Adipocyte (in vitro differentiated cells): ENCODE results near the gene HPX.

Source experiments
- DNase-seq: peaks from one replicate; pipeline ENCODE4 v3.0.0-alpha.2; 2015; ENCODE audit warnings: low read depth
- H3K27me3 ChIP-seq: replicated peaks from 2 replicates; pipeline ENCODE4 v1.7.0; 2013; ENCODE audit warnings: mild to moderate bottlenecking, low read length, moderate library complexity; ENCODE audit not compliant: control insufficient read depth, insufficient read depth
- H3K36me3 ChIP-seq: 2 replicates; pipeline ENCODE4 v1.7.0; 2013; ENCODE audit warnings: low read length, mild to moderate bottlenecking, moderate library complexity; ENCODE audit not compliant: control insufficient read depth, insufficient read depth, severe bottlenecking
- H3K4me1 ChIP-seq: 2 replicates; pipeline ENCODE4 v1.7.0; 2013; ENCODE audit warnings: mild to moderate bottlenecking, low read length, moderate library complexity; ENCODE audit not compliant: control insufficient read depth, insufficient read depth
- H3K4me3 ChIP-seq: 2 replicates; pipeline ENCODE4 v1.7.0; 2013; ENCODE audit warnings: mild to moderate bottlenecking, low read length, moderate library complexity
- H3K9ac ChIP-seq: 2 replicates; pipeline ENCODE4 v1.7.0; 2013; ENCODE audit warnings: mild to moderate bottlenecking, low read length, moderate library complexity
- H3K9me3 ChIP-seq: 2 replicates; pipeline ENCODE4 v1.7.0; 2013; ENCODE audit warnings: mild to moderate bottlenecking, low read length, moderate library complexity; ENCODE audit not compliant: control insufficient read depth

Gene HPX

DNA sequence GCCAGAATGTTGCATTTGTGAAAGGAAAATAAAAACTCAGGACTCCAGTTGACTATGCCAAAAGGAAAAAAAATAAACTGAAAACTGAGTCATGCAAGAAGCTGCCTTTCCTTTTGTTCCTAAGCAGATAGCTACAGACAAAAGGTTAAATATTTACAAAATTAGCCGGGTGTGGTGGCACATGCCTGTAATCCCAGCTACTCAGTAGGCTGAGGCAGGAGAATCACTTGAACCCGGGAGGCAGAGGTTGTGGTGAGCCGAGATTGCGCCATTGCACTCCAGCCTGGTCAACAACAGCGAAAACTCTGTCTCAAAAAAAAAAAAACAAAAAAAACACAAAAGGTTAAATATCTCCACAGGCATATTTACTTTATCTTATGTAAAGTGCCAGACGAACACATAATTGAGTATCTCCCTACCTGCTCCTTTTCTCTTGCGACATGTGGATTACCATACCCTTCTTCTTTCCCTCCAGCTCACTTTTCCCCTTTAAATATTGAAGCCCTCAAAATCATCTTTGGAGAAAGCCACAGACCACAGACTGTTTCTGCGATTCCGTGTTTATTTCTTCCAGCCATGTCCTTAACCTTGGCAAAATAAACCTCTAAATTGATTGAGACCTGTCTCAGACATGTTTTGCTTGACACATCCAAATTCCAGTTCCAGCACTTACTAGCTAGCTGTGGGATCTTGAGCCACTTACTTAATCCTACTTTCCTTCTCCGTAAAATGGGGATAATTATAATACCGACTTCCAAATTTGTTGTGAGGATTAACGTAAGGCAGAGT is 52.8 kb downstream of the HPX start:
- Histone ChIP-seq H3K4me1 (peaks cover 29% of the 10 kb centered on the region), H3K9me3 (no peaks in the 10 kb centered on the region), H3K4me3 (no peak overlapping the region), H3K9ac (no peak overlapping the region), H3K27me3 (no peaks in the 10 kb centered on the region), H3K36me3 (no peaks in the 10 kb centered on the region)
- DNase-seq, result peak; percentile 45

DNA sequence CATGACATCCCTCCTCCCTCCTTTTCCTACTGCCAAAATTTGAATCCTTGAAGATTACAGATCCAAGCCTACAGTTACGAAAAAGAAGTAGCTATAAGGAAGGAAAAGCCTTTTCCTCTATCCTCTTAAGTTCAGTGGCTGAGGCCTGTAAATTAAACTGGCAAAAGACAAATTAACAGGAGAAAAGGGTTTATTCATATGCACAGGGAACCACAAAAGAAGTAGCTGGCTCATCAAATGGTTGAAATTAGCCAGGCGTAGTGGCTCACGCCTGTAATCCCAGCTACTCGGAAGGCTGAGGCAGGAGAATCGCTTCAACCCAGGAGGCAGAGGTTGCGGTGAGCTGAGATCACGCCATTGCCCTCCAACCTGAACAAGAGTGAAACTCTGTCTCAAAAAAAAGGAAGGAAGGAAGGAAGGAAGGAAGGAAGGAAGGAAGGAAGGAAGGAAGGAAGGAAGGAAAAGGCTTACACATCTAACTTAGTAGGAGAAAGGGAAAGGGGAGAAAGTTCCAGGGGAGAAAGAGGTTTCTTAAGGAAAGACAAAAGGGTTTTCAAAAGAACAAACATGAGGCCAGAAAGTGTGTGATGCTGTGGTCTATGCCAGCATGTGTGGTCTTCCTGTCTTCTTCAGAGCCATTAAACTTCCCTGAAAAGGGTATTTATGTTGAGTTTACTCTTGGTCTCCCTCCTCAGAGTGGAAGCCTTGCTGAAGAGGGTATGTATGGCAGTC is 55.6 kb downstream of the HPX start:
- Histone ChIP-seq H3K27me3 (no peaks in the 10 kb centered on the region), H3K9ac (no peak overlapping the region), H3K36me3 (no peaks in the 10 kb centered on the region), H3K4me1 (peaks cover 17% of the 10 kb centered on the region), H3K9me3 (no peaks in the 10 kb centered on the region), H3K4me3 (no peak overlapping the region)
- no peak for DNase-seq
